NCI-H146 (cell line): ENCODE data around the gene SCP2.

Experiments used
- DNase-seq: peaks from one replicate; lab custom pipeline; 2025; lab: John Stamatoyannopoulos, UW

Gene SCP2

GRCh38 chr1:53037159-53037558 lies 110.1 kb downstream of the SCP2 start:
- peak; percentile 32 for DNase-seq

DNA sequence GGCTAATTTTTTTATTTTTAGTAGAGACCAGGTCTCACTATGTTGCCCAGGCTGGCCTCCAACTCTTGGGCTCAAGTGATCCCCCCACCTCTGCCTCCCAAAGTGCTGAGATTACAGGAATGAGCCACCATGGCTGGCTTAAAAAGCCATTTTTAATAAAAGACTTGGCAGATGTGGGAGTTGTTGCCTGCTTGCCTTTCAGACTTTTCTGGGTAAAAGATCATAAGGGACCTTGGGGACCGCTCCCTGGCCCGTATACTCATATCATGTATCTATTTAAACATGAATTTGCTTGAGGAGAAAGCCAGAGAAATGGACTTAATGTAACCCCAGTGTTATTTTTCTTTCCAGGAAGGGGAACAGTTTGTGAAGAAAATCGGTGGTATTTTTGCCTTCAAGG lies 111.5 kb downstream of the SCP2 start:
- DNase-seq, result no peak

DNA sequence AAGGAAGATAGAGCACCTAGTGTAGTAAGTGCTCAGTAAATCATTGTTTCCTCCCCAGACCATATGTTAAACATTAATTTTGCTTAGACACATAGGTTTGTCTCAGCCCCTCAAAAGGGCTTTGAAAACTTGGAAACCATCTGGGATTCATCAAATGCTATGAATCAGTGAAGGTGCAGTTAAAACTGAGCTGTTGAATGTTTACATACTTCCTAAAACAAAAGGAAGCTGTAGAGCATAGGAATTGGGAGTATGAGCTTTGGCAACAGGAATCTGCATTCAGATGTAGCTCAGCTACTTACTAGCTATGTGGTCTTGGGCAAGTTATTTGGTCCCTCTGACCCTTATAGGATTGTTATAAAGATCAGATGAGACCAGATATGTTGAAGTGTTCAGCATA lies 116.2 kb downstream of the SCP2 start:
- no peak for DNase-seq

DNA sequence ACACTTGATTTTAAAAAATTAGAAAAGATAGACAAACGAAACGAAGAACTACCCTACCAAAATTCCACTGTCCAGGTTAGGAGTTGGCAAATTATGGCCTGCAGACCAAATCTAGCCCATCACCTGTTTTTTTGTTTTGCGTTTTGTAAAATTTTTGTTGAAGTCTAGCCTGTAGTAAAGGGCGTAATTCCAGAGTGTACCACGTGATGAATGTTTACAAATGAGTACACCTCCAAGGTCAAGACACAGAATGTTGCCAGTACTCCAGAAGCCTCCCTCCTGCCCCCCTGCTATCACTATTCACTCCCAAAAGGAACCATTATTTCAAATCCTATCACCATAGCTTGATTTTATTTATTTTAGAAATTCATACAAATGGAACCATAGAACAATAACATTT lies 117.8 kb downstream of the SCP2 start:
- DNase-seq, result no peak

DNA sequence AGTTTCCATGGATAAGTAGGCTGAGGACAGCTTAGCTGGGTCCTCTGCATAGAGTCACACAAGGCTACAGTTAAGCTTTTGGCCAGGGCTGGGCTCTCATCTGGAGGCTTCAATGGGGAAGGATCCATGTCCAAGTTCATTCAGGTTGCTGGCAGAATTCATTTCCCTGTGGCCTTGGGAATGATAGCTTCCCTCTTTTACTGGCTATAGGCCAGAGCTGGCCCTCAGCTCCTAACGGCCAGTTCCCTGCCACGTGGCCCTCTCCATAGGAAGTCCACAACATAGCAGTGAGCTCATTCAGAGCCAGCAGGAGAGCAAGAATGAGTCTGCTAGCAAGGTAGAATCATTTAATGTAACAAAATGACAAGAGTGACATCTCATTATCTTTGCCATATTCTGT lies 119.9 kb downstream of the SCP2 start:
- DNase-seq, result peak; percentile 78

DNA sequence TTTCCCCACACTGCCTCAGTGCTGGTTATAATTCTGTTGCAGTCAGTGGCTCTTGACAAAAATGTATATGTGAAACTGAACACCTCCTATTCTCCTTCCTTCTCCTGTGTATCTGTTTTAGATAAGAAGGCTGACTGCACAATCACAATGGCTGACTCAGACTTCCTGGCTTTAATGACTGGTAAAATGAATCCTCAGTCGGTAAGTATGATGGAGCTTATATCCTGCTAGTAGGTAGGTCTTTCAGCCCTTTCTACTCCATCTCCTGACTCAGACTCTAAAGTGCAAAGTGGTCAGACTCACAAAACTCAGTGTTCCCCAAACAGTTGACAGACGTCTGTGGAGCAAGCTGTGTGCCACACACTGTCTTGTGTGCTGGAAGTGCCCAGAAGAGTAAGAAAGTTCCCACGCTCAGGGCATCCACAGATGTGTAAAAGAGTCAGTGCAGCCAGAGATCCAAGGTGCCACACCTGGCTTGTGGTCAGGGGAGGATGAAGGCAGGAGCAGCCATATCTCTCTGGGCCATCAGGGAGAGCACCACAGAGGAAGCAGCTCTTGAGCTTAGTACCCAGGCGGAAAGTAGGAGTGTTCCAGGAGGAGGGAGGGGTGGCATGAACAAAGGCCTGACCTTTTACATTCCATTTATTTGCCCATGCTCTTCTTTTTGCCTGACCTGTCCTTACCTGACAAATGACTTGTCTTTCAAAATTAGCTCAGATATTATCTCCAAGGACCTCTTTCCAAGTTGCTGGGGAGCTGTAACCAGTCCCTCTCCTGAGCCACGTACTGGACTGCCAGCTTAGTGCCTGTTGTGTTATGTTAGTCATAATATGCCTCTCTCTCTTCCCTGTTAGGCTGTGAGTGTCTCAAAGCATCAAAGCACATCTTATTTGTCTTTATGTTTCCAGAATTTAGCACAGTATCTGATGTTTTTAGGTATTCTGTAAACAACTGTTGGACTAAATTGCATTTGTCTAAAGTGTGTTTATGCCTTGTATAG lies 121.0 kb downstream of the SCP2 start:
- DNase-seq, result peak; percentile 72

DNA sequence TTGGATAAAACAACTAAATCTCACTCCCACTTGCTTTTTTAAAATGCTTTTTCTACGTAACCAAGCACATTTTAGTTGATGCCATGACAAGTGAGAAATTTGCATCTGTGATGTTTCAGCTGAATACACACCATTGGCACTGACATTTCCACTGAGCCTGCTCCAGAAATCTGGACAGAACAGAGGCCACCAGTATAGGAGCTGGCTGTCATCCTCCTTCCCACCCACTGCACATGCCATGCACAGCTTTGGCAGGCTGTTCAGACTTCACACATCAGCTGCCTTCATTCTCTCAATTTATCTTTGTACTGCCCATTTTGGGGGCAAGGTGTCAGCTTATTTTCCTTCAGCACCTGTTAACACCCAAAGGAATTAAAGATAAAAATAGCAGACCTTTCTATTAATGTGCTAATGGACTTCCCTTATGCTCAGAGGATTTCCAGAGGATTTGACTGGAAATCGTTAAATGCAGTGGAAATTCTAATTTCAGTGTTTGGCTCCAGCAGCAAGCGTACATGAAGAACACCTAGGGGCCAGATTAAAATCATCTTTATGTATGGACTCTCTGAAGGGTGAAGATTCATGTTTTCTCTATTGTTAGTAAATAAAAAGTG lies 122.0 kb downstream of the SCP2 start:
- no peak for DNase-seq

DNA sequence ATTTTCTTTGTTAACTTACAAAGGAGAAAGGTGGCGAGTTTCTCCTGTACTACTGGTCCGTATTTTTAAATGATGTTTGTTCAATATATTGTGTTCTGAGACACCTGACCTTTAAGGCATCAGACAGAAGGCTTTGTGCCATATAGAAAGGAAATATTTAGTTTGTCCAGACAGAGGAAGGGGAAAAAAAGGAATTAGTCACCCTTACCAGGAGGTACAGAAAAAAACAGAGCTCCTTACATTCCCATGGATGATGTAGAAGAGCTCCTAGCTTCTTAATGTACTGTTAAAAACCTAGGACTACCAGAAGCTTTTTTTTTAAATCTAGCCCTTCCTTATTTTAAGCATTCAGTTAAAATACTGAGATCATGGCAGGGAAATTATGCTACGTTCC lies 122.5 kb downstream of the SCP2 start:
- DNase-seq, result no peak

DNA sequence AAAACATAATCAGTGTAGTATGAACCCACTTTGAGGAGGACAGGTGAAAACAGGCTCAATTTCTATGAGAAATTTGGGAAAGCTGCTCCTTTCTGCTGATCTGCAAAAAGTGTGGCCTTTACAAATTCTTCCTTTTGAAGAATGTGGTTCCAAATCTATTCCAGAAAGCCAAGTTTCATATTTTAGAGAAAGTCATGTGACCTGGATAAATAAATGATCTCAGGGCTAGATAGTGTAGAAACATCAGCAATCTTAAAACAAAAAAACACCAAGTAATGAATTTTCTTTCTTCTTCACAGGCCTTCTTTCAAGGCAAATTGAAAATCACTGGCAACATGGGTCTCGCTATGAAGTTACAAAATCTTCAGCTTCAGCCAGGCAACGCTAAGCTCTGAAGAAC lies 123.2 kb downstream of the SCP2 start:
- DNase-seq, result no peak

GRCh38 chr1:53051676-53052075 lies 124.6 kb downstream of the SCP2 start:
- DNase-seq, result no peak

- DNase-seq, result no peak
Measured at GRCh38 chr1:53057127-53057526, 130.1 kb downstream of the SCP2 start.

GRCh38 chr1:53060579-53060978 lies 133.5 kb downstream of the SCP2 start:
- no peak for DNase-seq

DNA sequence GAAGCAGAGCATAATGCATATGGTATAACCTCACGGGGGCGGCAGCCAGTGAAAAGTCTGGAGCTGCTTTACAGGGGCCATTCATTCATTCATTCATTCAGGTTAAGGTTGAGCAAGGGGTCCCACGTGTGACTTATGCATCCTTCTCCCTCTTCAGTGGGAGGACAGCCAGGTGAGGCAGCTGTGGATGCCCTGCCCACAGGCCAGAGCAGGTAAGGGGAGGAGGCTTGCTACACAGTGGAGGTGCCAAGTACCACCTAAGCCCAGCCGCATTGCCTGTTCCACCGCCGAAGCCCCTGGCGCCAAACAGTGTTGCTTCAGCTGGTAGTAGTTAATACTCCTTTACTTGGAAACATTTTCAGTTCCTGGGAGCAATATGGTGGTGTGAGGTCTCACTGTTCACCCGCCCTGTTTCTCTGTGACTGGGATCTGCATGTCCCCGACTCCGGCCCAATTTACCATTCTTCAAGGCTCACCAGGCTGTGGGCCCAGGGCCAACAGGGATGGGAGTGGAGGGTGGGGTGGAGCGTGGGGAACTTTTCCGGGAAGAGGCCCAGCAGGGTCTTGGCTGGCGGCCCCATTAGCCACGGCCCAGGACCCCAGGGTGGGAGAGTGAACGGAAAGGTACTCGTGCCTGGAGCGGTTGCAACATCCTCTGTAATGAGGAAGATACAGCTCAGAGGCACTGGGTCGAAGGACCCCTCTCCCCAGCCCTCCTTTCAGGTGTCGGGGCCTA lies 134.2 kb downstream of the SCP2 start:
- no peak for DNase-seq

DNA sequence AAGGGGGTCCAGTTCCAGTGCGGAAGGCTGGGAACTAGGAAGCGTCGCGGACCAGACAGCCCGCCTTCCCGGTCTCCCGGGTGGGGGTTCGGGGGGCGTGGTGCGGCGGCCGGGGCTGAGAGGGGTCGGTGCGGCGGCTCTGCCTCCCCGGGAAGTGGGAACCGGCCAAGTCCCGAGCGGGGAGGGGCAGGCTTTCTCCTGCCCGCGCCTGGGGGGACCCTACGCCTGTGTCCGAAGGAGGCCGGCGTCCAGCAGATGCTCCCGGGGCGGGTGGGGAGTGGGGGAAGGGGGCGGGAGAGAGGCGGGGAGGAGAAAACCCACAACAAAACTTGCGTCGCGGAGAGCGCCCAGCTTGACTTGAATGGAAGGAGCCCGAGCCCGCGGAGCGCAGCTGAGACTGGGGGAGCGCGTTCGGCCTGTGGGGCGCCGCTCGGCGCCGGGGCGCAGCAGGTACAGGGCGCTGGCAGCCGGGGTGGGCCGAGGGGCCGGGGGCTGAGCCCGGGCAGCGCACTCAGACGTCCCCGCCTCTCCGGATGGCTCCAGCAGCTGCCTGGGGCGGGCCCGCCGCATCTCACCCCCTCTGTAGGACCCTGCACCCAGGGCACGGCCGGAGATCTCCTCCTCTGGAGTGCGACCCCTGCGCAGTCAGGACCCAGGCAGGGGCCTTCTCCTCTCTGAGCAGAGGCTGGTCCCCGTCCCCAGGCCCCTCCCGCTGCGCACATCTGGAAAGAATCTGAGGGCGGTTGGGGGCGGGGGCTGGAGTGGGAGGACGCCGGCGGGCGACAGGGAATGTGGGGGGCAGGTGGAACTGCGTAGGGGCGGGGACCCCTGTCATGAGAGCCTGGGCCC lies 135.0 kb downstream of the SCP2 start, which contains the start of gene PODN:
PODN (plus strand) TSS at position 355 of the 849 bp plus-strand sequence. CDS start 7,643 bp downstream, outside the sequence.
- peak; percentile 33 for DNase-seq

DNA sequence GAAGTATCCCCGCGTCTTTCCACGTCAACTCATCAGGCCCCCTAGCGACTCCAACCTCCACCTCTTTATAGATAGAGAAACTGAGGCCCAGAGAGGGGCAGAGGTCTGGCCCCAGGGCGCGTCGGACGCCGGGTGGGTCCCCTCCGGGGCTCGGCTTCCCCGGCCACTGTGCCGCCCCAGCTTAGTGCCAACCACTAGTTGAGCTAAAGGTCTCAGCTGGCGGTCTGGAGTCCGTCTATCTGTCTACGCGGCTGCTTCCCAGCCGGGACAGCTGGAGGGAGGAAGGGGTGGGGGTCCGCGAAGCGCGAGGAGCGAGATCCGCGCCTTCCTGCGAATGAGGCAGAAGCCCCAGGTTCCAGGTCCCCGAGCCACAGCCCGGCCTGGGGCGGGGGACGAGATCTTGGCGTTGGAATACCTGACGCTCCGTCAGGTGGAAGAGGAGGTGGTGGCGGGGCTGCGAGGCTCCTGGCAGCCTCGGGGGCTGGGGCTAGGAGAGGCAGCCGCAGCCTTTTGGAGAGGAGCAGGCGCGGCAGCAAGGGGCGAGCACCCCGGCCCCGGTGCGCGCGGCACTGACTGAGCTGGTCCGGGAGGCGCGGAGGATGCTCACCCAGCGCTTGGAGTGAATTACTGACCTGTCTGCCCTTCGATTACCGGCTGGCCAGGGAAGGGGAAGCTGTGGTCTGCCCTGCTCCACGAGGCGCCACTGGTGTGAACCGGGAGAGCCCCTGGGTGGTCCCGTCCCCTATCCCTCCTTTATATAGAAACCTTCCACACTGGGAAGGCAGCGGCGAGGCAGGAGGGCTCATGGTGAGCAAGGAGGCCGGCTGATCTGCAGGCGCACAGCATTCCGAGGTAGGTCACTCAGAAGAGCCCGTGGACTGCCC lies 135.9 kb downstream of the SCP2 start:
- DNase-seq, result no peak

DNA sequence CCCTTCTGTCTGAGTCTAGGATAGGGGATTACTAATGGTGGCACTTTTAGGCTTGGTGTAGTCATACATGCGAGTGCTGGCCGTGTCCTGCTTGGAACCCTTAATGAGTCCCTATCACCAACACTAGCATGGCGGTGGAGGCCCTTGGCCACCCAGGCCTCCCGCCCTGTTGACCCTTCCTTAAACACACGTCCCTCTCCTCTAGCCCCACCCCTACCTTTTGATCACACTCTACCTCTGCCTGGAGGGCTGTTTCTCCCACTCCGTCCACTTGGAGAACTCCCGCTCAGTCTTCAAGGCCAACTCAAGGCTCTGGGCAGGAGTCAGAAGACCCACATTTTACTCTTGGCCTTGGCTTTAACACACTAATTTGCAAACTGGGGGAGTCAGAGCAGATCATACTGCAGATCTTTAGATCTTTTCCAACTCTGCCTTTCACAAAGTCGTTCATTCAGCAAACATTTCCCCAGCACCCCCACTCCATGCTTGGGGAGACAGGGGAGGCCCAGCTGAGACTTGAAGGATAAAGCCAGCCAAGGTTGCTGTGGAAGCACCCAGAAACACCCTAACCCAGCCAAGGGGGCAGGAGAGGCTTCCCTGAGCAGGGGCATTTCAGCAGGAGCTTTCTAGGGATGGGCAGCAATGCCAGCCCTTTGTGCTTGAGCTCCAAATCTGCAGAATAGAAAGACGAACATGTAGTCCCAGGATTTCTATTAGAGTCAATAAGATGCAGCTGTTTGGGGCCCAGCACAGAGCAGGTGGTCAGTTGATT lies 136.9 kb downstream of the SCP2 start:
- DNase-seq, result no peak

DNA sequence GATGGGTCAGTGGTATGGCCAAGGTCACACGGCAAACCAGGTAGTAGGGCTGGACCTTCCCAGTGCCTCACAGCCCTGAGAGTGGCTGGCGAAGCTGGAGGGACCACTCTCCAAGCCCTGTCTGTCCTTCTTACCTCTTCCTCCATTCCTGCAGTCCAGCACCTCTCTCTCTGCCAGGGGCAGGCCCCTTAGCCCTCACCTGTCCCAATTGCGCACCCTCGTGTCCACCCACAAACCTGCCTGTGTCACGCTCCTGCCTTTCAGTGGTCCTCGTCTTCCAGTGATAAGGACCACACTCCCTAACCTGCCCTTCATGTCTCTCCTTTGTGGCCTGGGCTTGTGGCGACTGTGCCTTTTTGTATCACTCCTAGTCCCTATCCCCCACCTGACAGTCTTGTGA lies 138.3 kb downstream of the SCP2 start:
- DNase-seq, result no peak

- no peak for DNase-seq
Measured at GRCh38 chr1:53066488-53066887, 139.4 kb downstream of the SCP2 start.

GRCh38 chr1:53066891-53067738 lies 140.0 kb downstream of the SCP2 start:
- no peak for DNase-seq
